Anterior cingulate cortex (tissue), 58 donors: ENCODE results near the gene HSF2BP.
"Not testable (repeated sequence)": the region's sequence is repeated elsewhere in the genome, so short reads cannot be mapped to it uniquely, and the experiment has no call there.

ENCODE experiments used
- DNase-seq, 58 donors: peaks; one replicate each; lab custom pipeline; 2025; lab: John Stamatoyannopoulos, UW

HSF2BP gene

DNA sequence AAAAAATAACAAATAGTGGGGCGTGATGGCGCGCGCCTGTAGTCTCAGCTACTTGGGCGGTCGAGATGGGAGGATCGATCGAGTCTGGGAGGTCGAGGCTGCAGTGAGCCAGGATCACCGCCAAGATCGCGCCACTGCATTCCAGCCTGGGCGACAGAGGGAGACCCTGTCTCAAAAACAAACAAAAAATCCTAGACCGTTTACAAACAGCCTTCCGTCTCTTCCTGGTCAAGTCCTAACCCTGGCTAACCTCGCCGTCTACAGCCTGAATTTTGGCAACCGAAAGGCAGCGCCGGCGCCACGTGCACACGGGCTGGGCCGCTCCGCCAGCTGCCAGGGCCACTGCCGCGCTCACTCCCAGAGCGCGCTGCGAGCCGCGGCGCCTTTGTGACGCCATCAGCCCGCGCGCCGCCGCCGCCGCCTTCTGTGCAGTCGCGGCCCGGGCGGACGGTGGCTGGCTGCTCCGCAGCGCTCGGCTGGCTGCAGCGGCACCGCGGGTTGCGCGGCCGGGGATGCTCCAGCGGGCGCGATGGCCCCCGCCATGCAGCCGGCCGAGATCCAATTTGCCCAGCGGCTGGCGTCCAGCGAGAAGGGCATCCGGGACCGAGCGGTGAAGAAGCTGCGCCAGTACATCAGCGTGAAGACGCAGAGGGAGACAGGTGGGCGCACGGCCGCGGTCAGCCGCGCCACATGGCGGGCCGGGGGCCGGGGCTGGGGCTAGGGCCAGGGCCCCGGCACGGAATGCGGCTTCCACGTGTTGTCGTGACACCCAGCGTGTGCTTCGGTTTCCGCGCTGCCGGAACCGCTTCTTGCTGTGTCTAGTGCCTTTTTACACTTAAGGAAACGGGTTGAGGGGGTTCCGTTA lies at the start of gene HSF2BP, which contains the start of gene RRP1B:
TSS of gene HSF2BP (minus strand) at position 353 of the 865 bp plus-strand sequence. CDS start 1,392 bp downstream, outside the sequence.
TSS of gene RRP1B (plus strand) at position 425 of the 865 bp plus-strand sequence. CDS start at position 530, 105 bp downstream.
- DNase-seq: peak in 55 of 58 donors; percentile 11 to 81 (median 66)

DNA sequence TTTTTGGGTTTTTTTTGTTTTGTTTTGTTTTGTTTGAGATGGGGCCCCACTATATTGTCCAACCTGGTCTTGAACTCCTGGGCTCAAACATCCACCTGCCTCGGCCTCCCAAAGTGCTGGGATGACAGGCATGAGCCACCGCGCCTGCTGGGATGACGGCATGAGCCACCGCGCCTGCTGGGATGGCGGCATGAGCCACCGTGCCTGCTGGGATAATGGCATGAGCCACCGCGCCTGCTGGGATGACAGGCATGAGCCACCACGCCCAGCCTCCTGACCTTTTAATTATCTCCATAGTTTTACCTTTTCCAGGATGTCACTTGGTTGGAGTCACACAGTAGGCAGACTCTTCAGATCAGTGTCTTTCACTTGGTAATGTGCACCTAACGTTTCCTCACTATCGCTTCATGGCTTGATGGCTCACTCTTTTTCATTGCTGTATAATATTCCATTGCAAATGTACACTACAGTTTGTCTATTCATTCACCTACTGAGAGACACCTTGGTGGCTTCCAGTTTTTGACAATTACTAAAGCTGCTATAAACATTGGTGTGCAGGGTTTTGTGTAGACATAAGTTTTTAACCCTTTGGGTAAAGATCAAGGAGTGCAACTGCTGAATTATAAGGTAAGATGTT lies 49.6 kb upstream of the HSF2BP start:
- no peak for DNase-seq

DNA sequence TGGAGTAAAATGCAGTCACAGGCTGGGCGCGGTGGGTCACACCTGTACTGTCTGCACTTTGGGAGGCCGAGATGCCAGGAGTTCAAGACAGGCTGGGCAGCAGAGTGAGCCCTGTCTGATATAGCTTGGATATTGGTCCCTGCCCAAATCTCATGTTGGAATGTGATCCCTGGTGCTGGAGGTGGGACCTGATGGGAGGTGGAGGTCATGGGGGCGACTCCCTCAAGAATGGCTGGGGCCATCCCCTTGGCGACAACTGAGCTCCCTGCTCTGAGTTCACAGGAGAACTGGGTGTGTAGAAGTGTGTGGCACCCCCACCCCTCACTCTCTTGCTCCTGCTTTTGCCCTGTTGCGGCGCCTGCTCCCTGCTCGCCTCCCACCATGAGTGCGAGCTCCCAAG lies 48.2 kb upstream of the HSF2BP start:
- no peak for DNase-seq

DNA sequence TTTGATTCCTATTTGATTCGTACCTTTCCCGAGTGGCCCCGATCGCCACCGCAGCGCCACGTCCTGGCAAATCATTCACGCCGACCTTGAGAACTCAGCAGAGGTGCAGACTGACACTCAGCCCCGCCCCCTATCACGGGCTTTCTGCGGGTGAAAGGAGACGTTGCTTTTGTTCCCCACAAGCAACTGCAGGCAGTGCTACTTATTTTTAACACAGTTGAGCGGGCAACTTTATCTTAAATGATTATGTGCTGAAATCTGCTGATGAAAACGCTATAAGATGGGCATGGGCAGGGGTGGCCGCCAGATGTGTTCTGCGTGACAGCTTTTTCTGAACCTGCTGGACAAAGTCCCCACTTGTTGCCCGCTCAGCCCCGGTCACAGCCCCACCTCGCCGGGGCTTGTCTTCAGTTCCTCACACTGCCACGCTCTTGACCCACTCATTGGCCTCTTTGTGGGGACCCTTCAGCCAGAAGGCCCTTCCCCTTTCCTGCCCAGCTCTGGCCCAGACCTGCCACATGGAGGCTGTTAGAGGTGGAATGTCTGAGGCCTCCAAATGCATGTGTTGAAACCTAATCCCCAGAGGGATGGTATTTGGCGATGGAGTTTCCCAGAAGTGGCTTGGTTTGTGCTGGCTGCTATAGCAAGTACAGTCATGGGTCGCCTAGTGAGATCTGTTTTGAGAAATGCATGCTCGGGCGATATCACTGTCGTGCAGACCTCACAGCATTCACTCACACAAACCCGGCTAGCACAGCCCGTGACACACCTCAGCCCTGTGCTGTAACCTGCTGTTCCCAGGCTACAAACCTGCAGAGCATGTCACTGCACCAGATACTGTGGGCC lies 44.0 kb upstream of the HSF2BP start:
- peak in 4 of 58 donors; percentile 18 to 50 (median 30) for DNase-seq

DNA sequence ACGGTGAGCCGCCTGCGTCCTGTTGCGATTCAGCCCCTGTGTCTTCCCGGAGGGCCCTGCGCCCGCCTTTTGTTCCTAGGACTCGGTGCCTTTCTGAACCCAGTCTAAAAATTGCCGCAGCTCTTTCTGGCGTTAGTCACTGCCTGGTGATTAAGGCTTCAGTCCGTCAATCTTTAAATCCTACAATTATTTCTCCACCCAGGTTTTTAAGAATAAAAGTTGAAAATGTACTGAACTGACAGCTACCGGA lies 43.4 kb upstream of the HSF2BP start:
- no peak for DNase-seq

DNA sequence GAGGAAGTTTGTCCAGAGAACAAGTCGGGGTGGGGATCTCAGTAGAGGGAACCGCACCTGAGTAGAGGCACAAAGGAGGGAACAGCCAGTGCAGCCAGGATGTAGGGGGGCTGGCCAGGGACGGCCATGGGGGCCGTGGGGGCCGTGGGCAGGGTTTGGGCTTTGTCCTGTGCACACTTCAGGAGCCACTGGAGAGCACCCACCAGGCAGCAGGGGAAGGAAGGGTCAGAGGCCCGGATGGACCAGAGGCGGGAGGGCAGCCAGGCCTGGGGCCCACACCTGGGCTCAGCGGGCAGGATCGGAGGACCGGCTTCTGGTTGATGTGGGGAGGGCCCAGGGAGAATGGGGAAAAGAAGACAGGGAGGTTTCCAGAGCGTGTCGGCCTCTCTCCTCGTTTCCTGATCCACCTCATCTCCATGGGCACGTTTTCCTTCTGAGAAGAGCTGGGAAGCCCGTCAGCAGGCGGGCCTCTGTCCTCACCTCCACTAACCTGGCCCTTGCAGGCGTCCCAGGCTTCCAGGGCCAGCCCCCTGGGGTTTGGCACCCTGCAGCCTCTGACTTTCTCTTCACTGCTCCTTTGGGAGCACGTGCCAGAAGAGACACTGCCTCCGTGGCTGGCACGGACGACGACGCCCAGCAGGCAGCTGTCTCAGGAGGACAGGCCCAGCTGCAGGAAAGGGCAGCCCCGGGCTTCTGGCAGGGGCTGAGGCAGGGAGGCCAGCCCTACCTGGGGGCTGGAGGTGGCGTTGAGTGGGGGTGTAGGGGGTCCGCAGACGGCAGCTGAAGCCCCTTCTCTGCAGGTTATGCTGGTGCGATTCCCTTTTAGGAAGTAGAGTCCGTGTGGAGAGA lies 42.9 kb upstream of the HSF2BP start:
- DNase-seq: no peak

- DNase-seq: no peak
Observed at GRCh38 chr21:43699933-43700599, 40.8 kb upstream of the HSF2BP start.

DNA sequence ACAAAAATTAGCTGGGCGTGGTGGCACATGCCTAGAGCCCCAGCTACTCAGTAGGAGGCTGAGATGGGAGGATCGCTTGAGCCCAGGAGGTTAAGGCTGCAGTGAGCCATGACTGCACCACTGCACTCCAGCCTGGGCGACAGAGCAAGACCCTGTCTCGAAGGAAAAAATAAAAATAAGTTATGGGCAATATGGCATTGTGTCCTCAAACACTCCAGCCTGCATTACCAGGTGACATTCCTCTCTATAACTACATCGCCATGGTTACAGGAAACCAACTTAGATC lies 40.1 kb upstream of the HSF2BP start:
- DNase-seq: not testable (repeated sequence)

DNA sequence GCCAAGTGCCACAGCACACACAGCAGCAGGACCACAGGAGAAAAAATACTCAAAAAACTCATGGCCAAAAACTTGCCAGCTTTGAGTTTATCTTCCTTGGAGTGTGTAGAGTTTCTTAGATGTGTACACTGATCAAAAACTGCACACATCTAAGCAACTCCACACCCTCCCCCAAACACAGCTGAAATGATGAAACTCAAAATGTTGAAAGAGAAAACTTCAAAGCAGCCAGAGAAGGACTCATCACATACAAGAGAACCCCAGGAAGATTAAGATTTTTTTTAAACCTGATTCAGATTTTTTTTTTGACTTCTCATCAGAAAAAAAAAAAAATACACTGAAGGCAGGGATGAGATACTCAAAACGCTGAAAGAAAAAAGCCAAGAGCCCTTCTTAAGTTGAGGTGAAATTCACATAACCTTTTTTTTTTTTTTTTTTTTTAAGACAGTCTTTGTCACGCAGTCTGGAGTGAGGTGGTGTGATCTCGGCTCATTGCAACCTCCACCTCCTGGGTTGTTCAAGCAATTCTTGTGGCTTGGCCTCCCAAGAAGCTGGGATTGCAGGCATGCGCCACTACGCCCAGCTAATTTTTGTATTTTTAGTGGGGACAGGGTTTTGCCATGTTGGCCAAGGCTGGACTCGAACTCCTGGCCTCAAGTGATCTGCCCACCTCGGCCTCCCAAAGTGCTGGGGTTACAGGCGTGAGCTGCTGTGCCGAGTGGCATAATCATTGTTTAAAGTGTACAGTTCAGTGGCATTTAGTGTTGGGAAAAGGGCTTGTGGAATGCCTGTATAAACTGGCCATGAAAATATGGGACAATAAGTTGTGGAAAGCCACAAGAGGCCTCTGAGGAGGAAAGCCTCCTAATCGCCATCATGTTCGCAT lies 38.7 kb upstream of the HSF2BP start:
- DNase-seq: no peak

DNA sequence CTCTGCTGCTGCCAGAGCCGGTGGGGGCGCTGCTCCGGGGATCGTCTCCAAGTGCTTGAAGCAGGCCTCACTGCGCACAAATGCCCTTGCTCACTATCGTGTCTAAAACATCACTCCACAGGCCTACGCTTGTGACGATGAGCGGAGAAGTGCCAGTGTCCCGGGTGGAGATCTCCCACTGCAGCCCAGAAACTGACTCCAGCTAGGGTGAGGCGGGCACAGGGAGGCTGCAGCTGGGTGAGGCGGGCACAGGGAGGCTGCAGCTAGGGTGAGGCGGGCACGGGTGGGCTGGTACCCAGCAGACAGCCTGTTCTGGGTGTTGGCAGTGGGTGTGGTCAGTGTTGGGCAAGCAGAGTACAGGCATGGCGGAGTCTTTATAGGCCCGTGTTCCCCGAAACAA lies 36.9 kb upstream of the HSF2BP start:
- DNase-seq: no peak

GRCh38 chr21:43694437-43695079 lies 35.3 kb upstream of the HSF2BP start:
- no peak for DNase-seq

- DNase-seq: no peak
Observed at GRCh38 chr21:43693981-43694380, 34.7 kb upstream of the HSF2BP start.

- no peak for DNase-seq
Observed at GRCh38 chr21:43692949-43693348, 33.7 kb upstream of the HSF2BP start.

GRCh38 chr21:43691801-43692200 lies 32.5 kb upstream of the HSF2BP start:
- no peak for DNase-seq

- no peak for DNase-seq
Observed at GRCh38 chr21:43691086-43691795, 32.0 kb upstream of the HSF2BP start.

GRCh38 chr21:43690346-43690745 lies 31.1 kb upstream of the HSF2BP start:
- no peak for DNase-seq

DNA sequence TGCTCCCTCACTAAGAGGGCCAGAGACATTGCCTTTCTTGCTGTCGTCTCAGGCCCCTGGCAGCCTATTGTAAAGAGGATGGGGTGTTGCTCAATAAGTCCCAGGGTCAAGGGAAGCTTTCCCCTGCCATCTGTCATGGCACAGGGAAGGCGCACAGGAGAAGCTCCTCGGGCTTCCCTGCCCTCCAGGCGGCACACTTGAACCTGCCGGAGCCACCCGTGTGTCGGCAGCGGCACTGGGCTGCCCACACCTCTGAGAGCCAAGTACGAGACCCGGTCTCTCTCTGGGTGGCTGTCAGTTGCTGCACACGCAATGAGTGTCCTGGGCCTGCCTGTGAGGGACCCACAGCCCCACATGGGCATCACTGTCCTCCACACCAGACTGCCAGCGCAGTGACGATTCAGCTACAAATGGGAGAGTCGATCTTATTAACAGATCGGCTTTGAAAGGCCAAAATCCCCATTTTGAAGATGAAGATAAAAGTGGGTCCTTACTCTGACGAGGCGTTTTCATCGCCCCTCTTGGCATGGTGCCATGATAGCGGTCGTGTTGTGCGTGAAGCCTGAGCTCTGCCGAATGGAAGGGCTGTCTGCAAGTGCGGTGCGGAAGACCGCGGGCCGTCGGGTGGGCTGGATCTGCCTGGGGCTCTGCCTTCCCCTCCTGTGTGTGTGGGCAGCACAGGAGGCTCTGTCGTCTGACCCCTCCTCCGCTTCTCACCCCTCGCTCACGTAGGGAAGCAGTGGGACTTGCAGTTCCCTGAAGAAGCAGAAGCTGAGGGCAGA lies 30.5 kb upstream of the HSF2BP start:
- DNase-seq: no peak
